GM23338 (cell line): ENCODE results near the gene SRPK1. TPM values are rescaled to one million over a fixed set of nuclear protein-coding genes. Genes with fewer than 3 reads are reported as not detected.

Source experiments
- ATAC-seq: fragments of 200-7000 bp; cut with Tn5 transposase; 3 replicates; pipeline ENCODE4 v1.9.1; 2020
- DNase-seq: peaks from one replicate; pipeline ENCODE4 v3.0.0-alpha.2; 2015; ENCODE audit warnings: low spot score
- H2AFZ ChIP-seq: fragments of 200-600 bp; sonication (generic); 2 replicates; pipeline ENCODE4 v1.8.0; 2016; ENCODE audit warnings: antibody characterized with exemption, mild to moderate bottlenecking, moderate library complexity
- H3F3A ChIP-seq: fragments of 200-600 bp; sonication (generic); replicated peaks from 2 replicates; pipeline ENCODE4 v1.8.0; 2017; ENCODE audit warnings: antibody characterized with exemption, mixed run types, low read depth
- H3K27ac ChIP-seq: fragments of 200-600 bp; sonication (generic); 2 replicates; pipeline ENCODE4 v1.6.1; 2016; ENCODE audit warnings: low read depth
- H3K27me3 ChIP-seq: fragments of 200-600 bp; sonication (generic); 2 replicates; pipeline ENCODE4 v1.8.0; 2016; ENCODE audit warnings: mild to moderate bottlenecking, mixed run types, moderate library complexity; ENCODE audit not compliant: insufficient read depth
- H3K36me3 ChIP-seq: fragments of 200-600 bp; sonication (generic); 2 replicates; pipeline ENCODE4 v1.8.0; 2016; ENCODE audit warnings: mild to moderate bottlenecking; ENCODE audit not compliant: insufficient read depth
- H3K4me1 ChIP-seq: fragments of 200-600 bp; sonication (generic); 2 replicates; pipeline ENCODE4 v1.8.0; 2016; ENCODE audit warnings: mild to moderate bottlenecking, moderate library complexity; ENCODE audit not compliant: insufficient read depth
- H3K4me2 ChIP-seq: fragments of 200-600 bp; sonication (generic); 2 replicates; pipeline ENCODE4 v1.7.1; 2017; ENCODE audit warnings: mixed run types
- H3K4me3 ChIP-seq: fragments of 200-600 bp; sonication (generic); 2 replicates; pipeline ENCODE4 v1.6.1; 2016; ENCODE audit warnings: mixed run types
- H3K79me2 ChIP-seq: fragments of 200-600 bp; sonication (generic); replicated peaks from 2 replicates; pipeline ENCODE4 v1.8.0; 2017; ENCODE audit warnings: mild to moderate bottlenecking; ENCODE audit not compliant: insufficient read depth
- H3K9me2 ChIP-seq: fragments of 200-600 bp; sonication (generic); 2 replicates; pipeline ENCODE4 v1.8.0; 2017; ENCODE audit not compliant: insufficient read depth
- H4K20me1 ChIP-seq: fragments of 200-600 bp; sonication (generic); replicated peaks from 2 replicates; pipeline ENCODE4 v1.8.0; 2017; ENCODE audit warnings: mild to moderate bottlenecking; ENCODE audit not compliant: insufficient read depth
- H3K27ac Mint-ChIP-seq: 2 replicates; pipeline ENCODE4 v1.8.0; 2020; ENCODE audit warnings: inconsistent platforms, mild to moderate bottlenecking, moderate library complexity, mixed read lengths
- H3K27me3 Mint-ChIP-seq: 3 replicates; pipeline ENCODE4 v1.8.0; 2022; ENCODE audit warnings: low read depth, mild to moderate bottlenecking, moderate library complexity, mixed read lengths, inconsistent platforms; ENCODE audit not compliant: insufficient read depth, poor library complexity
- H3K36me3 Mint-ChIP-seq: 3 replicates; pipeline ENCODE4 v1.8.0; 2021; ENCODE audit warnings: low read depth, mild to moderate bottlenecking, inconsistent platforms, moderate library complexity, mixed read lengths
- H3K4me1 Mint-ChIP-seq: 3 replicates; pipeline ENCODE4 v1.8.0; 2020; ENCODE audit warnings: mild to moderate bottlenecking, inconsistent platforms, mixed read lengths
- H3K4me3 Mint-ChIP-seq: 3 replicates; pipeline ENCODE4 v1.8.0; 2021; ENCODE audit warnings: moderate library complexity, mild to moderate bottlenecking, inconsistent platforms, mixed read lengths
- H3K9me3 Mint-ChIP-seq: 3 replicates; pipeline ENCODE4 v1.8.0; 2020; ENCODE audit warnings: moderate library complexity, mild to moderate bottlenecking, inconsistent platforms, mixed read lengths
- CREB1 ChIP-seq: fragments of 250-450 bp; sonication (Bioruptor Pico); IDR thresholded peaks from 2 replicates; pipeline ENCODE4 v1.5.0; 2020; ENCODE audit warnings: low read depth, mild to moderate bottlenecking, moderate library complexity
- CTCF ChIP-seq, 2 experiments: fragments of 200-600 bp in 1 of 2; sonication (generic) in 1 of 2; conservative IDR thresholded peaks; 2 replicates each; pipeline versions ENCODE4 v1.5.1 to v1.6.1; 2016 to 2017; ENCODE audit warnings: antibody characterized with exemption in 2 of 2, low read depth in 2 of 2, mild to moderate bottlenecking in 2 of 2, moderate library complexity in 1 of 2
- EZH2 ChIP-seq: fragments of 200-600 bp; sonication (generic); IDR thresholded peaks from one replicate; pipeline ENCODE4 v1.8.0; 2017; ENCODE audit warnings: antibody characterized with exemption, mild to moderate bottlenecking, low read depth; ENCODE audit not compliant: unreplicated experiment
- JUNB ChIP-seq: IDR thresholded peaks from one replicate; pipeline ENCODE4 v1.6.1; 2016; ENCODE audit warnings: antibody characterized with exemption; ENCODE audit not compliant: unreplicated experiment
- POLR2AphosphoS5 ChIP-seq: IDR thresholded peaks from 2 replicates; pipeline ENCODE4 v1.6.1; 2016; ENCODE audit warnings: antibody characterized with exemption, low read depth
- STAT1 ChIP-seq: IDR thresholded peaks from one replicate; pipeline ENCODE4 v1.6.1; 2016; ENCODE audit warnings: antibody characterized with exemption; ENCODE audit not compliant: unreplicated experiment
- ZNF114 ChIP-seq: fragments of 250-450 bp; sonication (Bioruptor Pico); IDR thresholded peaks from 2 replicates; pipeline ENCODE4 v1.5.0; 2020; ENCODE audit warnings: mild to moderate bottlenecking, moderate library complexity
- polyA plus RNA-seq: library from polyadenylated mRNA; unstranded; fragments of >200 nt; fragmentation: Nextera tagmentation; extraction: Ambion mirVana; gene quantifications from 2 replicates; pipeline ENCODE4 v1.2.1, GENCODE V29; 2016
- total RNA-seq: library from RNA; depleted of rRNA; stranded (reverse); fragments of >200 nt; shearing (Covaris generic); gene quantifications from 2 replicates; pipeline ENCODE4 v1.2.3, GENCODE V29; 2014
- TF ChIP-seq, protein P1 (sequence below): IDR thresholded peaks from one replicate; pipeline ENCODE4 v1.6.1; 2018; ENCODE audit warnings: antibody characterized with exemption; ENCODE audit not compliant: unreplicated experiment

The SRPK1 gene
- total and polyA plus RNA-seq, 2 experiments from 2014 or later: 175 to 202 TPM

DNA sequence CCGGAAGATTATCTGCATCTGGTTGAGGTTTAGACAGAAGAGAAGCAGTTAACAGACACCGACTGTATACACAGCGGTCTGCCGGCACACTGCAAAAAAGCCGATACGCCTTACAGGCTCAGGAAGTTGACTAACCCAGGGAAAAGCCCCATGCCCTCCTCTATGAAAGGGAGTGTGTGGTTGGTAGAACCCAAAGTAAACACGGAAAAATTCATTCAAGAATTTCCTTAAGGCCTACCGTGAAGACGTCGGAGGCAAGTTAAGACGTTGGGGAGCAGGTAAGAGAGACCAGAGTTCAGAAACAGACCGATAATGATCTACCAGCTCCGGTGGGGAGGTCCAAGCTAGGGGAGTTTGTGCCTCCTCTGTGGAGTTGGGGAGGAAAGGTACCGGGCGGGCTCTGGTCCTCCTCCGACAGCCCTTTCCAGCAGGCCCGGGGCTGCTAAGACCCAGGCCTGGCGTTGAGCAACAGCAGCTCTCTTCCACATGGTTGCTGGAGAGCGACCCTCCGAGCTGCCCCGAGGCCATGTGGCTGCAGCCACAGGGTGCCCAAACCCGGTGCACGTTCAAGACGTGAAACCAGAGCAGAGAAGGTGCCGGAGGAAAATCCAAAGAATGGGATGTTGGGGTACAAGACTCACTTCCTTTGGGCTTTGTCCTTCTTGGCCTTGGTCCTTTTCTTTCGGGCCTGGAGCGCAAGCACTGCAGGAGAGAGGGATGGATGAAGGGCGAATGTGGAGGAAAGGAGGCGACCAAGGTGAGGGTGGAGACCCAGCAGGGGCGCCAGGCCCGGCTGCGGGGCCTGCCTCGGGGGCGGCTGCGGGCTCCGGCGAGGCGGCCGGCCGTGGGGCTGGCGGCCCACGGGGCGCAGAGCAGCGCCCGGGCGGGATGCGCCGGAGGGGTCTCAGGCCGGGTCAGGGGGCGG lies 809 bp downstream of the SRPK1 start:
- peaks cover 6% of the 10 kb centered on the region for H3K27me3 Mint-ChIP-seq
- H3K36me3 ChIP-seq: peaks cover 21% of the 10 kb centered on the region
- no peaks in the 10 kb centered on the region for H3K9me2 ChIP-seq
- DNase-seq: peak; percentile 58
- peaks cover 30% of the 10 kb centered on the region for H3K4me1 Mint-ChIP-seq
- H4K20me1 ChIP-seq: peaks cover 42% of the 10 kb centered on the region
- H3K4me2 ChIP-seq: peak overlapping the region; percentile 95
- no peaks in the 10 kb centered on the region for H3K9me3 Mint-ChIP-seq
- no peaks in the 10 kb centered on the region for H3K27me3 ChIP-seq
- H3K36me3 Mint-ChIP-seq: peaks cover 37% of the 10 kb centered on the region
- H3K4me3 ChIP-seq: peak overlapping the region; percentile 98
- ATAC-seq: peak; percentile 41
- peaks cover 15% of the 10 kb centered on the region for H3K4me1 ChIP-seq
- H3F3A ChIP-seq: no peaks in the 10 kb centered on the region
- H3K27ac ChIP-seq: no peak overlapping the region
- TF ChIP-seq STAT1 (no peak), JUNB (no peak), ZNF114 (CRISPR knock-in tag) (no peak), EZH2 (no peak), POLR2AphosphoS5 (no peak), CREB1 (CRISPR knock-in tag) (no peak), CTCF (conservative IDR thresholded peaks at IDR 0.05; ENCODE audit: low read depth in 2 of 2) (no peak)
- TF ChIP-seq, protein P1, sequence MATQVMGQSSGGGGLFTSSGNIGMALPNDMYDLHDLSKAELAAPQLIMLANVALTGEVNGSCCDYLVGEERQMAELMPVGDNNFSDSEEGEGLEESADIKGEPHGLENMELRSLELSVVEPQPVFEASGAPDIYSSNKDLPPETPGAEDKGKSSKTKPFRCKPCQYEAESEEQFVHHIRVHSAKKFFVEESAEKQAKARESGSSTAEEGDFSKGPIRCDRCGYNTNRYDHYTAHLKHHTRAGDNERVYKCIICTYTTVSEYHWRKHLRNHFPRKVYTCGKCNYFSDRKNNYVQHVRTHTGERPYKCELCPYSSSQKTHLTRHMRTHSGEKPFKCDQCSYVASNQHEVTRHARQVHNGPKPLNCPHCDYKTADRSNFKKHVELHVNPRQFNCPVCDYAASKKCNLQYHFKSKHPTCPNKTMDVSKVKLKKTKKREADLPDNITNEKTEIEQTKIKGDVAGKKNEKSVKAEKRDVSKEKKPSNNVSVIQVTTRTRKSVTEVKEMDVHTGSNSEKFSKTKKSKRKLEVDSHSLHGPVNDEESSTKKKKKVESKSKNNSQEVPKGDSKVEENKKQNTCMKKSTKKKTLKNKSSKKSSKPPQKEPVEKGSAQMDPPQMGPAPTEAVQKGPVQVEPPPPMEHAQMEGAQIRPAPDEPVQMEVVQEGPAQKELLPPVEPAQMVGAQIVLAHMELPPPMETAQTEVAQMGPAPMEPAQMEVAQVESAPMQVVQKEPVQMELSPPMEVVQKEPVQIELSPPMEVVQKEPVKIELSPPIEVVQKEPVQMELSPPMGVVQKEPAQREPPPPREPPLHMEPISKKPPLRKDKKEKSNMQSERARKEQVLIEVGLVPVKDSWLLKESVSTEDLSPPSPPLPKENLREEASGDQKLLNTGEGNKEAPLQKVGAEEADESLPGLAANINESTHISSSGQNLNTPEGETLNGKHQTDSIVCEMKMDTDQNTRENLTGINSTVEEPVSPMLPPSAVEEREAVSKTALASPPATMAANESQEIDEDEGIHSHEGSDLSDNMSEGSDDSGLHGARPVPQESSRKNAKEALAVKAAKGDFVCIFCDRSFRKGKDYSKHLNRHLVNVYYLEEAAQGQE: peak; percentile 31
- peak overlapping the region; percentile 96 for H3K4me3 Mint-ChIP-seq
- H3K79me2 ChIP-seq: peaks cover 53% of the 10 kb centered on the region
- H2AFZ ChIP-seq: peak overlapping the region; percentile 86; the same call in 1 of the 2 replicates
- peak overlapping the region; percentile 95 for H3K27ac Mint-ChIP-seq
